Caco-2 (cell line): ENCODE measurements around the gene GIPR. TPM values are rescaled to one million over a fixed set of nuclear protein-coding genes. Genes with fewer than 3 reads are reported as not detected.
A peak's percentile ranks its signal among the peaks of the same experiment; 100 is the strongest.

ENCODE experiments used
- BruUV-seq: library from RNA; stranded (reverse); fragments of 400-500 nt; replicated peaks from 2 replicates; lab custom pipeline; 2021; lab: Mats Ljungman, UMichigan
- CTCF ChIA-PET: fragments of 300-600 bp; sonication (Branson Sonifier 250); formaldehyde crosslinking; loops from one replicate; lab custom pipeline; 2022; ENCODE audit warnings: antibody characterized with exemption; lab: Charles Lee
- POLR2A ChIA-PET: fragments of 300-600 bp; sonication (Branson Sonifier 250); formaldehyde crosslinking; loops from one replicate; lab custom pipeline; 2022; ENCODE audit warnings: antibody characterized with exemption; lab: Charles Lee
- DNase-seq, 2 experiments: peaks; one replicate each; pipeline versions ENCODE4 v3.0.0 to v3.0.0-alpha.2; 2020 to 2022
- H3K27me3 ChIP-seq: replicated peaks from 2 replicates; pipeline ENCODE4 v1.6.0; 2011; ENCODE audit warnings: low read length; ENCODE audit not compliant: control insufficient read depth, insufficient read depth
- H3K36me3 ChIP-seq: 2 replicates; pipeline ENCODE4 v1.5.1; 2011; ENCODE audit warnings: low read length; ENCODE audit not compliant: control insufficient read depth, insufficient read depth
- H3K4me1 ChIP-seq: fragments of 250-450 bp; sonication (Bioruptor Pico); 2 replicates; pipeline ENCODE4 v1.5.1; 2020; ENCODE audit warnings: mild to moderate bottlenecking
- H3K4me3 ChIP-seq: 2 replicates; pipeline ENCODE4 v1.5.1; 2011; ENCODE audit warnings: low read depth, mild to moderate bottlenecking, control low read depth, low read length
- H3K9me3 ChIP-seq: fragments of 250-450 bp; sonication (Bioruptor Pico); 2 replicates; pipeline ENCODE4 v1.5.1; 2020; ENCODE audit warnings: mild to moderate bottlenecking, moderate library complexity
- H3K27ac Mint-ChIP-seq: one replicate; pipeline ENCODE4 v1.8.0; 2022; ENCODE audit warnings: mixed read lengths; ENCODE audit not compliant: unreplicated experiment
- H3K27me3 Mint-ChIP-seq: one replicate; pipeline ENCODE4 v1.8.0; 2022; ENCODE audit warnings: mixed read lengths; ENCODE audit not compliant: insufficient read depth, unreplicated experiment
- H3K36me3 Mint-ChIP-seq: one replicate; pipeline ENCODE4 v1.8.0; 2022; ENCODE audit warnings: mild to moderate bottlenecking, mixed read lengths; ENCODE audit not compliant: insufficient read depth, unreplicated experiment
- H3K4me1 Mint-ChIP-seq: one replicate; pipeline ENCODE4 v1.8.0; 2022; ENCODE audit warnings: low read depth, mixed read lengths; ENCODE audit not compliant: unreplicated experiment
- H3K4me3 Mint-ChIP-seq: one replicate; pipeline ENCODE4 v1.8.0; 2022; ENCODE audit warnings: mild to moderate bottlenecking, moderate library complexity, mixed read lengths; ENCODE audit not compliant: unreplicated experiment
- H3K9me3 Mint-ChIP-seq: one replicate; pipeline ENCODE4 v1.8.0; 2022; ENCODE audit warnings: mixed read lengths; ENCODE audit not compliant: unreplicated experiment
- intact Hi-C: fragments of 100-400 bp; cut with micrococcal nuclease; formaldehyde crosslinking; loops from one replicate; pipeline ENCODE4 v1.10.0; 2022; ENCODE audit not compliant: unreplicated experiment
- total RNA-seq: library from RNA; stranded (reverse); gene quantifications from 2 replicates; pipeline ENCODE4 v1.2.3, GENCODE V29; 2022
- TF ChIP-seq, protein P1 (sequence below), 2 experiments: fragments of 200-600 bp in 1 of 2; IDR thresholded peaks; 1 replicate in 1 of 2; 2 replicates in 1 of 2; pipeline versions ENCODE4 v1.5.1 to v1.8.0; 2011 to 2022; ENCODE audit warnings: antibody characterized with exemption in 1 of 2, control low read depth in 1 of 2, inconsistent platforms in 1 of 2, low read depth in 1 of 2, low read length in 1 of 2, mild to moderate bottlenecking in 1 of 2, moderate library complexity in 1 of 2; ENCODE audit not compliant: insufficient read depth in 1 of 2, severe bottlenecking in 1 of 2, unreplicated experiment in 1 of 2

Gene GIPR
- total RNA-seq, 1 experiment from 2014 or later = 2.6 TPM

DNA sequence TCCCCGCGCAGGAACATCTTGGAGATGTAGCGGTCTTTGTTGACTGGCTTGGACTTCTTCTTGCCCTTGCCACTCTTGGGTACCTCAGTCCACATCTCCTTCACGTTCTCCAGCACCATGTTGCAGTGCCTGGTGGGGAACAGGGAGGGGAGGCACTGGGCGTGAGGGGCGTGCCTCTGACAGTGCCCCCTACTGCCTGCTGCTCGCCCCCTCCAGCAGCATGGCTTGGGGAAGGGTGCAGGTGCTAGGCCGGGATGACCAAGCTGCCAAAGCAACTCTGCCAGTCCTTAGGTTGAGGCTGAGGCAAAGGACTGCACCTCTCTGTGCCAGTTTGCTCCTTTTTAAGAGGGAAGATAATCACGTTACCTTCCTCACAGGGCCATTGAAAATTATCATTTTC lies 19.6 kb downstream of the GIPR start:
- no peaks in the 10 kb centered on the region for H3K9me3 ChIP-seq
- no peak for DNase-seq
- H3K27me3 ChIP-seq = no peaks in the 10 kb centered on the region
- intact Hi-C loops = no loop called here
- Mint-ChIP-seq H3K4me3 (no peak overlapping the region), H3K27me3 (no peaks in the 10 kb centered on the region), H3K4me1 (no peaks in the 10 kb centered on the region), H3K36me3 (peaks cover 67% of the 10 kb centered on the region), H3K9me3 (no peaks in the 10 kb centered on the region), H3K27ac (no peak overlapping the region)
- POLR2A ChIA-PET = no interaction called here
- CTCF ChIA-PET = interaction anchor here (0.6 to 0.8 kb wide), 2 partner anchors 10 to 1728 kb away, joined by 4 to 5 read pairs; no protein-coding TSS in a partner anchor
- H3K4me3 ChIP-seq = no peak overlapping the region
- no TSS peak for BruUV-seq
- TF ChIP-seq, protein P1, sequence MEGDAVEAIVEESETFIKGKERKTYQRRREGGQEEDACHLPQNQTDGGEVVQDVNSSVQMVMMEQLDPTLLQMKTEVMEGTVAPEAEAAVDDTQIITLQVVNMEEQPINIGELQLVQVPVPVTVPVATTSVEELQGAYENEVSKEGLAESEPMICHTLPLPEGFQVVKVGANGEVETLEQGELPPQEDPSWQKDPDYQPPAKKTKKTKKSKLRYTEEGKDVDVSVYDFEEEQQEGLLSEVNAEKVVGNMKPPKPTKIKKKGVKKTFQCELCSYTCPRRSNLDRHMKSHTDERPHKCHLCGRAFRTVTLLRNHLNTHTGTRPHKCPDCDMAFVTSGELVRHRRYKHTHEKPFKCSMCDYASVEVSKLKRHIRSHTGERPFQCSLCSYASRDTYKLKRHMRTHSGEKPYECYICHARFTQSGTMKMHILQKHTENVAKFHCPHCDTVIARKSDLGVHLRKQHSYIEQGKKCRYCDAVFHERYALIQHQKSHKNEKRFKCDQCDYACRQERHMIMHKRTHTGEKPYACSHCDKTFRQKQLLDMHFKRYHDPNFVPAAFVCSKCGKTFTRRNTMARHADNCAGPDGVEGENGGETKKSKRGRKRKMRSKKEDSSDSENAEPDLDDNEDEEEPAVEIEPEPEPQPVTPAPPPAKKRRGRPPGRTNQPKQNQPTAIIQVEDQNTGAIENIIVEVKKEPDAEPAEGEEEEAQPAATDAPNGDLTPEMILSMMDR (IDR thresholded peaks at IDR 0.05; ENCODE audit: insufficient read depth in 1 of 2, low read depth in 1 of 2, low read length in 1 of 2, severe bottlenecking in 1 of 2, unreplicated experiment in 1 of 2) = no peak
- H3K36me3 ChIP-seq = peaks cover 8% of the 10 kb centered on the region
- no peaks in the 10 kb centered on the region for H3K4me1 ChIP-seq

DNA sequence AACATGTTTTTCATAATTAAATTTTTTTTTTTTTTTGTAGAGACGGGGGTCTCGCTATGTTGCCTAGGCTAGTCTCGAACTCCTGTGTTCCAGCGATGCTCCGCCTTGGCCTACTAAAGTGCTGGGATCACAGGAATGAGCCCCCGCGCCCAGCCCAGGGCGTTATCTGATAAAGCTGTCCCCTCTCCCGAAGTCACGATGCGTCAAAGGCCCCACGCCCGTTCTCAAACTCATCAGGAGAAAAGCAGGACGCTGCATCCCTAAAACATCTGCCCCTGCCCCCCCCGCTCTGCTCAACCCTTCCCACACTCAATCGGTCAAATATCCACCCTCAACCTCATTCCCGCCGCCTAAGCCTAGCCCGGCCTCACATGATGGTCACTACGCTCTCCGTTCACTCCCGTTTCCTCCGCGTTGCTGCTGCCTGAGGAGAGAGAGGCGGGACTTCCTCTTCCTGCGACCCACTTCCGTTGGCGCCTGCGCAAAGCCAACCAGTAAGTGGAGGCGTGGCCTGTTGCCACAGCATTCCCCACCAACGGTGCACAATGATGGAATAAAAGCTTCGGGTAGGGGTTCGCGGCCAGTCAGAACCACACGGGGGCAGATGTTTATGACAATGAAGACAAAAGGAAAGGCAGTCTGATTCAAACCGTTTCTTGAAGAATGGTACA lies 23.6 kb downstream of the GIPR start, which contains the start of gene SNRPD2:
SNRPD2 (minus strand) TSS at position 438 of the 671 bp plus-strand sequence; CDS start at position 373, 65 bp downstream.
- ChIA-PET POLR2A (interaction anchor here (0.5 to 3.7 kb wide), 20 partner anchors 9 to 1143 kb away, joined by 3 to 56 read pairs (median 4); partner anchors contain the start of genes BLOC1S3, DMPK, DMWD and FBXO46), CTCF (interaction anchor here (1.0 to 3.9 kb wide), 21 partner anchors 10 to 213 kb away, joined by 3 to 46 read pairs (median 8); partner anchors contain the start of genes FBXO46, GIPR, SIX5 and SYMPK)
- peaks cover 4% of the 10 kb centered on the region; the same call in 1 of the 2 replicates for H3K4me1 ChIP-seq
- TSS peak; percentile 87 for BruUV-seq
- Mint-ChIP-seq H3K4me3 (peak within 1 kb of the TSS; percentile 83), H3K27me3 (no peaks in the 10 kb centered on the region), H3K36me3 (peaks cover 57% of the 10 kb centered on the region), H3K4me1 (no peaks in the 10 kb centered on the region), H3K27ac (peak within 1 kb of the TSS; percentile 93), H3K9me3 (no peaks in the 10 kb centered on the region)
- H3K4me3 ChIP-seq = peak within 1 kb of the TSS; percentile 95
- H3K9me3 ChIP-seq = no peaks in the 10 kb centered on the region
- H3K27me3 ChIP-seq = no peaks in the 10 kb centered on the region
- peaks cover 10% of the 10 kb centered on the region for H3K36me3 ChIP-seq
- intact Hi-C loops = loop anchor here (1.0 to 2.0 kb wide), 3 partner anchors 14 to 107 kb away; partner anchors contain the start of gene OPA3
- TF ChIP-seq, protein P1 (IDR thresholded peaks at IDR 0.05; ENCODE audit: insufficient read depth in 1 of 2, low read depth in 1 of 2, low read length in 1 of 2, severe bottlenecking in 1 of 2, unreplicated experiment in 1 of 2) = no peak
- peak; percentile 97 to 98 for DNase-seq
